K562 (cell line): ENCODE measurements around the gene NUP43. TPM values are rescaled to one million over a fixed set of nuclear protein-coding genes. Genes with fewer than 3 reads are reported as not detected.
A peak's percentile ranks its signal among the peaks of the same experiment; 100 is the strongest.

Experiments
- ATAC-seq: fragments of 200-7000 bp; cut with Tn5 transposase; 3 replicates; pipeline ENCODE4 v1.9.1; 2020; ENCODE audit warnings: moderate library complexity
- BruUV-seq: library from RNA; stranded (reverse); fragments of 400-500 nt; replicated peaks from 2 replicates; lab custom pipeline; 2021; lab: Mats Ljungman, UMichigan
- CTCF ChIA-PET: fragments of 300-600 bp; formaldehyde crosslinking; extraction: SDS; loops from one replicate; lab custom pipeline; 2021; ENCODE audit warnings: low intra/inter-chr PET ratio; lab: Yijun Ruan, JAX
- POLR2A ChIA-PET: fragments of 300-600, 350-650 bp; sonication (Branson Sonifier 250); formaldehyde crosslinking; extraction: SDS; loops from one replicate; lab custom pipeline; 2021; ENCODE audit warnings: antibody characterized with exemption, inconsistent platforms; lab: Yijun Ruan, JAX
- DNase-seq, 4 experiments: peaks; one replicate each; pipeline versions ENCODE4 v3.0.0 to v3.0.0-alpha.2; 2011 to 2018; ENCODE audit warnings: low spot score in 3 of 4, mixed read lengths in 3 of 4; ENCODE audit errors: extremely low read depth in 1 of 4
- FAIRE-seq: peaks from 2 replicates; lab custom pipeline; 2011; peaks lifted over from hg19 to GRCh38; lab: Jason Lieb, UNC
- H2AFZ ChIP-seq: 2 replicates; pipeline ENCODE4 v1.6.0; 2011; ENCODE audit warnings: low read depth, low read length, control low read depth, inconsistent platforms
- H3K27ac ChIP-seq: fragments of 200-600 bp; 3 replicates; pipeline ENCODE4 v1.8.0; 2011; ENCODE audit warnings: low read depth, mild to moderate bottlenecking, control low read depth, inconsistent platforms, low read length, moderate library complexity, mixed read lengths; ENCODE audit errors: extremely low read depth
- H3K27me3 ChIP-seq, 2 experiments: fragments of 300-600 bp in 1 of 2; 2 replicates in 1 of 2; 3 replicates in 1 of 2; pipeline versions ENCODE4 v1.6.0 to v1.8.0; 2011; ENCODE audit warnings: inconsistent platforms in 2 of 2, low read length in 2 of 2, mild to moderate bottlenecking in 1 of 2, mixed read lengths in 1 of 2, moderate library complexity in 1 of 2; ENCODE audit not compliant: control insufficient read depth in 2 of 2, insufficient read depth in 2 of 2
- H3K36me3 ChIP-seq: fragments of 300-600 bp; 3 replicates; pipeline ENCODE4 v1.8.0; 2011; ENCODE audit warnings: mild to moderate bottlenecking, low read length, inconsistent platforms; ENCODE audit not compliant: control insufficient read depth, insufficient read depth
- H3K4me1 ChIP-seq, 2 experiments: fragments of 200-600 bp in 1 of 2; replicated peaks in 1 of 2; 2 replicates in 1 of 2; 3 replicates in 1 of 2; pipeline versions ENCODE4 v1.5.1 to v1.8.0; 2011; ENCODE audit warnings: inconsistent platforms in 2 of 2, low read length in 2 of 2, mild to moderate bottlenecking in 1 of 2, mixed read lengths in 1 of 2, moderate library complexity in 1 of 2; ENCODE audit not compliant: control insufficient read depth in 2 of 2, insufficient read depth in 2 of 2
- H3K4me2 ChIP-seq: 2 replicates; pipeline ENCODE4 v1.6.1; 2011; ENCODE audit warnings: low read length, control low read depth, inconsistent platforms, mixed read lengths; ENCODE audit not compliant: insufficient read depth
- H3K4me3 ChIP-seq: fragments of 200-600 bp; sonication (generic), shearing (Covaris generic); 2 replicates; pipeline ENCODE4 v1.5.1; 2016; ENCODE audit warnings: control low read depth, inconsistent platforms
- H3K79me2 ChIP-seq: fragments of 200-600 bp; 3 replicates; pipeline ENCODE4 v1.8.0; 2011; ENCODE audit warnings: low read length, inconsistent platforms; ENCODE audit not compliant: control insufficient read depth, insufficient read depth
- H3K9ac ChIP-seq, 2 experiments: 2 replicates each; pipeline versions ENCODE4 v1.6.0 to v1.6.1; 2011; ENCODE audit warnings: low read depth in 2 of 2, low read length in 2 of 2, control low read depth in 1 of 2, inconsistent platforms in 1 of 2, mild to moderate bottlenecking in 1 of 2, mixed read lengths in 1 of 2; ENCODE audit not compliant: insufficient read depth in 1 of 2
- H3K9me1 ChIP-seq: one replicate; pipeline ENCODE4 v1.6.0; 2011; ENCODE audit warnings: inconsistent platforms, mild to moderate bottlenecking, low read length, moderate library complexity; ENCODE audit not compliant: control insufficient read depth, insufficient read depth
- H3K9me3 ChIP-seq: replicated peaks from 2 replicates; pipeline ENCODE4 v1.5.1; 2011; ENCODE audit warnings: low read depth, low read length, inconsistent platforms; ENCODE audit not compliant: control insufficient read depth, insufficient read depth
- H4K20me1 ChIP-seq: replicated peaks from 2 replicates; pipeline ENCODE4 v1.6.1; 2011; ENCODE audit warnings: low read length, inconsistent platforms, mixed read lengths; ENCODE audit not compliant: control insufficient read depth, insufficient read depth
- CSDE1 ChIP-seq, 2 experiments: fragments of 450-650 bp; IDR thresholded peaks; 2 replicates each; pipeline ENCODE4 v1.6.1; 2016; ENCODE audit warnings: mild to moderate bottlenecking in 1 of 2
- ETV1 ChIP-seq: fragments of 450-650 bp; conservative IDR thresholded peaks from 2 replicates; pipeline ENCODE4 v1.6.1; 2016; ENCODE audit warnings: missing genetic modification characterization, control low read depth, low read depth, missing compliant biosample characterization
- RBFOX2 ChIP-seq: fragments of 200-400 bp; formaldehyde crosslinking; IDR thresholded peaks from 2 replicates; pipeline ENCODE4 v1.6.1; 2017; ENCODE audit warnings: low read depth, mild to moderate bottlenecking, low read length, moderate library complexity
- RBM22 ChIP-seq: fragments of 200-400 bp; formaldehyde crosslinking; IDR thresholded peaks from 2 replicates; pipeline ENCODE4 v1.6.1; 2018; ENCODE audit warnings: low read length, low read depth; ENCODE audit not compliant: poor library complexity, severe bottlenecking
- SREBF1 ChIP-seq: fragments of 150-350 bp; IDR thresholded peaks from 2 replicates; pipeline ENCODE4 v1.6.1; 2014; ENCODE audit warnings: antibody characterized with exemption, low read depth, low read length, borderline replicate concordance
- XRCC5 ChIP-seq: fragments of 200-400 bp; formaldehyde crosslinking; IDR thresholded peaks from 2 replicates; pipeline ENCODE4 v1.6.1; 2017; ENCODE audit warnings: low read depth, mild to moderate bottlenecking, low read length
- ZNF311 ChIP-seq: fragments of 250-450 bp; sonication (Bioruptor Pico); IDR thresholded peaks from 2 replicates; pipeline ENCODE4 v1.4.0; 2020; ENCODE audit warnings: mild to moderate bottlenecking, moderate library complexity
- ZNF780A ChIP-seq: fragments of 250-450 bp; sonication (Bioruptor Pico); IDR thresholded peaks from 2 replicates; pipeline ENCODE4 v1.5.0; 2021; ENCODE audit warnings: mild to moderate bottlenecking
- WGBS: fragments of 100-300 bp; shearing (Covaris generic); methylation state at CpG from one replicate; pipeline ENCODE4 v1.1.6; 2016; ENCODE audit warnings: low coverage, mixed read lengths; ENCODE audit not compliant: insufficient coverage; ENCODE audit errors: missing lambda C conversion rate; 5-methylcytosine and 5-hydroxymethylcytosine counted together
- in situ Hi-C: fragments of 300-500 bp; cut with MboI; formaldehyde crosslinking; loops from 4 replicates; pipeline ENCODE4 v1.15.0; 2018; ENCODE audit warnings: inconsistent platforms, mixed read lengths
- intact Hi-C: fragments of 100-400 bp; cut with micrococcal nuclease; formaldehyde crosslinking; loops from 2 replicates; pipeline ENCODE4 v1.14.2; 2022
- polyA plus RNA-seq, 8 experiments: library from polyadenylated mRNA; depleted of rRNA in 4 of 8; stranded (reverse) in 5 of 8; unstranded in 3 of 8; fragments of >200 nt; fragmentation: Nextera tagmentation in 2 of 8; fragmentation: Illumina TruSeq in 1 of 8; extraction: Ambion mirVana in 2 of 8; extraction: Trizol in 1 of 8; gene quantifications; 2 replicates each; pipeline versions ENCODE4 v1.2.1 to v1.2.3, GENCODE V29; 2011 to 2014; ENCODE audit warnings: inconsistent platforms in 1 of 8, missing spikeins in 1 of 8
- total RNA-seq, 7 experiments: library from RNA; depleted of rRNA in 6 of 7; stranded (reverse); fragments of >200 nt in 6 of 7; fragmentation: Illumina TruSeq in 2 of 7; extraction: Trizol in 2 of 7; gene quantifications; 2 replicates each; pipeline versions ENCODE4 v1.2.1 to v1.2.3, GENCODE V29; 2011 to 2021; ENCODE audit warnings: low replicate concordance in 1 of 7
- TF ChIP-seq, protein P1 (sequence below): sonication (generic); formaldehyde crosslinking; IDR thresholded peaks from 2 replicates; pipeline ENCODE4 v1.8.1; 2023; ENCODE audit warnings: mild to moderate bottlenecking, missing genetic modification reagents, moderate library complexity
- TF ChIP-seq, protein P2 (sequence below): fragments of 150-350 bp; conservative IDR thresholded peaks from 2 replicates; pipeline ENCODE4 v1.6.1; 2014; ENCODE audit warnings: low read length
- TF ChIP-seq, protein P3 (sequence below), 2 experiments: fragments of 450-650 bp; IDR thresholded peaks; 2 replicates each; pipeline ENCODE4 v1.6.1; 2016
- TF ChIP-seq, protein P4 (sequence below): fragments of 250-450 bp; sonication (Bioruptor Pico); IDR thresholded peaks from 2 replicates; pipeline ENCODE4 v1.4.0; 2020; ENCODE audit warnings: mild to moderate bottlenecking, moderate library complexity

NUP43 gene
- total and polyA plus RNA-seq, 9 of the 15 experiments (the other 6 are each of a cell fraction or from before 2014, with no cell fraction given): 28.9 to 136 (median 67.4) TPM

DNA sequence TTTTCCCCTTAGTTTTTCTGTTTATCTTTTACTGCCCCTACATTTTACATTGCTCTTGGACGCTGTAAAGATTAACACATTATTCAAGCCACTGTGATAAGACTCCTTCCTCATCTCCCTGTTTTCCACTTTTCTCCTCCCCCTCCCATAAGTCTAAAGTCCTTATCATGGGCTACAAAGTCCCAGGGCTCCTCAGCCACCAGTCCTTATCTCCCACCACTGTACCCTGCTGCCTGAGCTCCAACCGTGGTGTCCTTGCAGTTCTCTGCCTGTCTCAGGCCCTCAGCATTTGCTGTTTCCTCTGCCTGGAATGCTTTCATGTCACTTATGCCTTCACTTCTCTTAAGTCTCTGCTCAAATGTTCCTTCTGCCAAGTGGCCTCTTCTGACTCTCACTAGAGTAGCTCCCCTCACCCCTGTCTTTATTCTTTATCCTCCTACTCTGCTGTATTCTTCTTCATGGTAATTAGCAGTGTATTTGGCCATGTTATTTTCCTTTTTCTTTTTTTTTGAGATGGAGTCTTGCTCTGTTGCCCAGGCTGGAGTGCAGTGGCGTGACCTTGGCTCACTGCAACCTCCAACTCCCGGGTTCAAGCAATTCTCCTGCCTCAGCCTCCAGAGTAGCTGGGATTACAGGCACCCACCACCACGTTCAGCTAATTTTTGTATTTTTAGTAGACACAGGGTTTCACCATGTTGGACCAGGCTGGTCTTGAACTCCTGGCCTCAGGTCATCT is 17.7 kb downstream of the NUP43 start:
- Histone ChIP-seq H3K4me1 (peaks cover 17 to 41% of the 10 kb centered on the region in 2 experiments), H2AFZ (peak overlapping the region; percentile 58), H4K20me1 (no peaks in the 10 kb centered on the region), H3K79me2 (peaks cover 14% of the 10 kb centered on the region; the same call in 2 of the 3 replicates), H3K4me3 (no peak overlapping the region), H3K9ac (peak overlapping the region; percentile 64 to 89), H3K9me1 (no peaks in the 10 kb centered on the region), H3K27ac (peak overlapping the region; percentile 95), H3K36me3 (peaks cover 85% of the 10 kb centered on the region), H3K9me3 (no peaks in the 10 kb centered on the region), H3K27me3 (no peaks in the 10 kb centered on the region), H3K4me2 (peak overlapping the region; percentile 72)
- peak; percentile 99 for FAIRE-seq
- DNase-seq: peak; percentile 85 to 98 (median 92)
- ChIA-PET POLR2A (interaction anchor here (0.6 to 1.4 kb wide), 7 partner anchors 11 to 50 kb away, joined by 3 to 13 read pairs (median 3); partner anchors contain the start of genes LATS1 and NUP43), CTCF (interaction anchor here (0.6 kb wide), 1 partner anchor 79 kb away, joined by 3 read pairs; no protein-coding TSS in a partner anchor)
- peak; percentile 96 for ATAC-seq
- in situ Hi-C loops (loop anchor here (10.0 kb wide), 1 partner anchor 196 kb away; the partner anchor contains the start of gene RAET1G), intact Hi-C loops (loop anchor here (1.0 kb wide), 1 partner anchor 18 kb away; the partner anchor contains the start of gene NUP43)
- 21% methylated on average over 5 of the region's 5 CpGs for WGBS
- BruUV-seq: no TSS peak
- no peak for TF ChIP-seq ZNF311 (CRISPR knock-in tag)
- peak in 1 of 2 experiments; percentile 49; a peak in 1 of 4 replicates for TF ChIP-seq CSDE1 (IDR thresholded peaks at IDR 0.05)
- TF ChIP-seq, protein P1, sequence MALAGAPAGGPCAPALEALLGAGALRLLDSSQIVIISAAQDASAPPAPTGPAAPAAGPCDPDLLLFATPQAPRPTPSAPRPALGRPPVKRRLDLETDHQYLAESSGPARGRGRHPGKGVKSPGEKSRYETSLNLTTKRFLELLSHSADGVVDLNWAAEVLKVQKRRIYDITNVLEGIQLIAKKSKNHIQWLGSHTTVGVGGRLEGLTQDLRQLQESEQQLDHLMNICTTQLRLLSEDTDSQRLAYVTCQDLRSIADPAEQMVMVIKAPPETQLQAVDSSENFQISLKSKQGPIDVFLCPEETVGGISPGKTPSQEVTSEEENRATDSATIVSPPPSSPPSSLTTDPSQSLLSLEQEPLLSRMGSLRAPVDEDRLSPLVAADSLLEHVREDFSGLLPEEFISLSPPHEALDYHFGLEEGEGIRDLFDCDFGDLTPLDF: no peak; the same call in 1 of the 2 replicates
- no peak for TF ChIP-seq RBFOX2
- no peak for TF ChIP-seq SREBF1
- TF ChIP-seq XRCC5: no peak
- TF ChIP-seq, protein P2, sequence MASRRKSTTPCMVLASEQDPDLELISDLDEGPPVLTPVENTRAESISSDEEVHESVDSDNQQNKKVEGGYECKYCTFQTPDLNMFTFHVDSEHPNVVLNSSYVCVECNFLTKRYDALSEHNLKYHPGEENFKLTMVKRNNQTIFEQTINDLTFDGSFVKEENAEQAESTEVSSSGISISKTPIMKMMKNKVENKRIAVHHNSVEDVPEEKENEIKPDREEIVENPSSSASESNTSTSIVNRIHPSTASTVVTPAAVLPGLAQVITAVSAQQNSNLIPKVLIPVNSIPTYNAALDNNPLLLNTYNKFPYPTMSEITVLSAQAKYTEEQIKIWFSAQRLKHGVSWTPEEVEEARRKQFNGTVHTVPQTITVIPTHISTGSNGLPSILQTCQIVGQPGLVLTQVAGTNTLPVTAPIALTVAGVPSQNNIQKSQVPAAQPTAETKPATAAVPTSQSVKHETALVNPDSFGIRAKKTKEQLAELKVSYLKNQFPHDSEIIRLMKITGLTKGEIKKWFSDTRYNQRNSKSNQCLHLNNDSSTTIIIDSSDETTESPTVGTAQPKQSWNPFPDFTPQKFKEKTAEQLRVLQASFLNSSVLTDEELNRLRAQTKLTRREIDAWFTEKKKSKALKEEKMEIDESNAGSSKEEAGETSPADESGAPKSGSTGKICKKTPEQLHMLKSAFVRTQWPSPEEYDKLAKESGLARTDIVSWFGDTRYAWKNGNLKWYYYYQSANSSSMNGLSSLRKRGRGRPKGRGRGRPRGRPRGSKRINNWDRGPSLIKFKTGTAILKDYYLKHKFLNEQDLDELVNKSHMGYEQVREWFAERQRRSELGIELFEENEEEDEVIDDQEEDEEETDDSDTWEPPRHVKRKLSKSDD: no peak
- TF ChIP-seq, protein P3, sequence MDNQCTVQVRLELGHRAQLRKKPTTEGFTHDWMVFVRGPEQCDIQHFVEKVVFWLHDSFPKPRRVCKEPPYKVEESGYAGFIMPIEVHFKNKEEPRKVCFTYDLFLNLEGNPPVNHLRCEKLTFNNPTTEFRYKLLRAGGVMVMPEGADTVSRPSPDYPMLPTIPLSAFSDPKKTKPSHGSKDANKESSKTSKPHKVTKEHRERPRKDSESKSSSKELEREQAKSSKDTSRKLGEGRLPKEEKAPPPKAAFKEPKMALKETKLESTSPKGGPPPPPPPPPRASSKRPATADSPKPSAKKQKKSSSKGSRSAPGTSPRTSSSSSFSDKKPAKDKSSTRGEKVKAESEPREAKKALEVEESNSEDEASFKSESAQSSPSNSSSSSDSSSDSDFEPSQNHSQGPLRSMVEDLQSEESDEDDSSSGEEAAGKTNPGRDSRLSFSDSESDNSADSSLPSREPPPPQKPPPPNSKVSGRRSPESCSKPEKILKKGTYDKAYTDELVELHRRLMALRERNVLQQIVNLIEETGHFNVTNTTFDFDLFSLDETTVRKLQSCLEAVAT (IDR thresholded peaks at IDR 0.05): peak; percentile 80 to 88; a peak in 3 of 4 replicates
- TF ChIP-seq, protein P4, sequence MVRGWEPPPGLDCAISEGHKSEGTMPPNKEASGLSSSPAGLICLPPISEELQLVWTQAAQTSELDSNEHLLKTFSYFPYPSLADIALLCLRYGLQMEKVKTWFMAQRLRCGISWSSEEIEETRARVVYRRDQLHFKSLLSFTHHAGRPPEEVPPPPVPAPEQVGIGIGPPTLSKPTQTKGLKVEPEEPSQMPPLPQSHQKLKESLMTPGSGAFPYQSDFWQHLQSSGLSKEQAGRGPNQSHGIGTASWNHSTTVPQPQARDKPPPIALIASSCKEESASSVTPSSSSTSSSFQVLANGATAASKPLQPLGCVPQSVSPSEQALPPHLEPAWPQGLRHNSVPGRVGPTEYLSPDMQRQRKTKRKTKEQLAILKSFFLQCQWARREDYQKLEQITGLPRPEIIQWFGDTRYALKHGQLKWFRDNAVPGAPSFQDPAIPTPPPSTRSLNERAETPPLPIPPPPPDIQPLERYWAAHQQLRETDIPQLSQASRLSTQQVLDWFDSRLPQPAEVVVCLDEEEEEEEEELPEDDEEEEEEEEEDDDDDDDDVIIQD: 0 out of 2 replicates have a peak, but pooled peaks have one; percentile 50
- TF ChIP-seq ZNF780A (CRISPR knock-in tag): no peak
- TF ChIP-seq ETV1: no peak
- TF ChIP-seq RBM22: no peak
